Common myeloid progenitor, CD34-positive (primary cell): ENCODE measurements around the gene SLC39A13.

Source experiments
- CTCF ChIA-PET: fragments of 350-600 bp; sonication (Branson Sonifier 250); formaldehyde crosslinking; loops from one replicate; lab custom pipeline; 2021; ENCODE audit warnings: antibody characterized with exemption; lab: Charles Lee
- POLR2A ChIA-PET: fragments of 350-600 bp; sonication (Branson Sonifier 250); formaldehyde crosslinking; loops from one replicate; lab custom pipeline; 2021; ENCODE audit warnings: antibody characterized with exemption; lab: Charles Lee
- DNase-seq, 3 donors: peaks; one replicate each; pipeline versions ENCODE4 v3.0.0 to v3.0.0-alpha.2; 2013
- H3K27ac ChIP-seq, 2 experiments: 1 replicate in 1 of 2; 2 replicates in 1 of 2; pipeline ENCODE4 v1.7.0; 2013; ENCODE audit warnings: inconsistent platforms in 2 of 2, low read length in 2 of 2, mild to moderate bottlenecking in 2 of 2, low read depth in 1 of 2, moderate library complexity in 1 of 2; ENCODE audit not compliant: severe bottlenecking in 2 of 2, insufficient read depth in 1 of 2, poor library complexity in 1 of 2
- H3K27me3 ChIP-seq, 5 experiments: replicated peaks in 2 of 5; 1 replicate in 3 of 5; 2 replicates in 2 of 5; pipeline versions ENCODE4 v1.6.1 to v1.7.0; 2013; ENCODE audit warnings: low read length in 4 of 5, mild to moderate bottlenecking in 2 of 5, moderate library complexity in 2 of 5, inconsistent platforms in 1 of 5; ENCODE audit not compliant: insufficient read depth in 5 of 5, control insufficient read depth in 4 of 5
- H3K36me3 ChIP-seq, 4 experiments: 1 replicate in 2 of 4; 2 replicates in 2 of 4; pipeline versions ENCODE4 v1.6.1 to v1.7.0; 2013; ENCODE audit warnings: low read length in 3 of 4, control low read depth in 1 of 4, mild to moderate bottlenecking in 1 of 4; ENCODE audit not compliant: control insufficient read depth in 4 of 4, insufficient read depth in 4 of 4
- H3K4me1 ChIP-seq, 4 experiments: 1 replicate in 3 of 4; 2 replicates in 1 of 4; pipeline versions ENCODE4 v1.6.1 to v1.7.1; 2013; ENCODE audit warnings: low read length in 3 of 4, mild to moderate bottlenecking in 3 of 4, control low read depth in 1 of 4, inconsistent platforms in 1 of 4, moderate library complexity in 1 of 4; ENCODE audit not compliant: control insufficient read depth in 4 of 4, insufficient read depth in 4 of 4; ENCODE audit errors: control extremely low read depth in 1 of 4
- H3K4me3 ChIP-seq, 7 experiments: 1 replicate in 4 of 7; 2 replicates in 3 of 7; pipeline versions ENCODE4 v1.5.1 to v1.7.0; 2013; ENCODE audit warnings: mild to moderate bottlenecking in 7 of 7, low read length in 6 of 7, moderate library complexity in 6 of 7, inconsistent platforms in 2 of 7, low read depth in 2 of 7, control low read depth in 1 of 7; ENCODE audit not compliant: insufficient read depth in 4 of 7, control insufficient read depth in 1 of 7; ENCODE audit errors: extremely low read depth in 1 of 7
- H3K9me3 ChIP-seq, 5 experiments: 1 replicate in 4 of 5; 2 replicates in 1 of 5; pipeline versions ENCODE4 v1.6.1 to v1.7.1; 2013; ENCODE audit warnings: low read length in 4 of 5, mild to moderate bottlenecking in 2 of 5, inconsistent platforms in 1 of 5, low read depth in 1 of 5, moderate library complexity in 1 of 5; ENCODE audit not compliant: control insufficient read depth in 4 of 5, insufficient read depth in 2 of 5; ENCODE audit errors: control extremely low read depth in 1 of 5
- WGBS: methylation state at CpG from one replicate; pipeline ENCODE4 v1.1.5; 2013; ENCODE audit not compliant: insufficient coverage; 5-methylcytosine and 5-hydroxymethylcytosine counted together

The SLC39A13 gene

GRCh38 chr11:47392546-47393162 is 15.7 kb upstream of the SLC39A13 start:
- H3K27me3 ChIP-seq = no peaks in the 10 kb centered on the region
- ChIA-PET CTCF (interaction anchor here (0.8 to 13.8 kb wide), 5 partner anchors 13 to 29 kb away, joined by 3 to 138 read pairs (median 63); partner anchors contain the start of genes SLC39A13 and SPI1), POLR2A (interaction anchor here (0.6 to 5.2 kb wide), 7 partner anchors 10 to 32 kb away, joined by 3 to 68 read pairs (median 4); partner anchors contain the start of genes SLC39A13 and SPI1)
- H3K4me3 ChIP-seq = peak overlapping the region in 4 of 7 experiments; percentile 7 to 72 (median 36)
- peaks cover 0 to 6% (median 0%) of the 10 kb centered on the region in 4 experiments for H3K36me3 ChIP-seq
- H3K9me3 ChIP-seq = no peaks in the 10 kb centered on the region
- H3K4me1 ChIP-seq = peaks cover 9 to 95% (median 93%) of the 10 kb centered on the region in 4 experiments
- no peak for DNase-seq
- H3K27ac ChIP-seq = peak overlapping the region; percentile 90 to 97
- WGBS = 69% methylated on average over 9 of the region's 14 CpGs

GRCh38 chr11:47393163-47394049 is 15.0 kb upstream of the SLC39A13 start:
- Histone ChIP-seq H3K4me3 (peak overlapping the region in 6 of 7 experiments; percentile 16 to 72 (median 60)), H3K27me3 (no peaks in the 10 kb centered on the region), H3K4me1 (peaks cover 13 to 96% (median 93%) of the 10 kb centered on the region in 4 experiments), H3K9me3 (no peaks in the 10 kb centered on the region), H3K36me3 (peaks cover 0 to 6% (median 0%) of the 10 kb centered on the region in 4 experiments), H3K27ac (peak overlapping the region; percentile 90 to 97)
- 34% methylated on average over 17 of the region's 20 CpGs for WGBS
- CTCF ChIA-PET = interaction anchor here (0.8 to 13.8 kb wide), 7 partner anchors 14 to 33 kb away, joined by 3 to 138 read pairs (median 5); partner anchors contain the start of genes SLC39A13 and SPI1
- POLR2A ChIA-PET = interaction anchor here (1.0 to 5.2 kb wide), 8 partner anchors 10 to 34 kb away, joined by 3 to 68 read pairs (median 6); partner anchors contain the start of genes SLC39A13 and SPI1
- DNase-seq = peak in 2 of 3 donors; percentile 71 to 75

- POLR2A ChIA-PET = interaction anchor here (1.2 to 5.2 kb wide), 5 partner anchors 10 to 35 kb away, joined by 4 to 68 read pairs (median 8); partner anchors contain the start of gene SPI1
- Histone ChIP-seq H3K4me1 (peaks cover 13 to 97% (median 93%) of the 10 kb centered on the region in 4 experiments), H3K9me3 (no peaks in the 10 kb centered on the region), H3K27ac (peak overlapping the region; percentile 90 to 97), H3K27me3 (no peaks in the 10 kb centered on the region), H3K36me3 (peaks cover 0 to 4% (median 0%) of the 10 kb centered on the region in 4 experiments), H3K4me3 (peak overlapping the region in 6 of 7 experiments; percentile 38 to 72 (median 60))
- CTCF ChIA-PET = interaction anchor here (0.9 to 13.8 kb wide), 5 partner anchors 13 to 33 kb away, joined by 3 to 138 read pairs (median 63); partner anchors contain the start of genes SLC39A13 and SPI1
- 10% methylated on average over 7 of the region's 9 CpGs for WGBS
- no peak for DNase-seq
Observed at GRCh38 chr11:47394050-47394321, 14.4 kb upstream of the SLC39A13 start.

- no peaks in the 10 kb centered on the region for H3K27me3 ChIP-seq
- peak overlapping the region in 6 of 7 experiments; percentile 38 to 72 (median 60) for H3K4me3 ChIP-seq
- no peaks in the 10 kb centered on the region for H3K36me3 ChIP-seq
- WGBS = 5% methylated on average over 22 of the region's 39 CpGs
- DNase-seq = peak; percentile 82 to 94 (median 90)
- H3K9me3 ChIP-seq = no peaks in the 10 kb centered on the region
- POLR2A ChIA-PET = interaction anchor here (0.6 to 5.2 kb wide), 7 partner anchors 13 to 291 kb away, joined by 3 to 68 read pairs (median 6); partner anchors contain the start of gene SPI1
- H3K4me1 ChIP-seq = peaks cover 15 to 96% (median 93%) of the 10 kb centered on the region in 4 experiments
- peak overlapping the region; percentile 90 to 97 for H3K27ac ChIP-seq
- CTCF ChIA-PET = interaction anchor here (1.0 to 13.8 kb wide), 4 partner anchors 13 to 25 kb away, joined by 5 to 138 read pairs (median 100); partner anchors contain the start of genes SLC39A13 and SPI1
Observed at GRCh38 chr11:47394322-47395222, 13.8 kb upstream of the SLC39A13 start.

- peak overlapping the region in 6 of 7 experiments; percentile 23 to 72 (median 60) for H3K4me3 ChIP-seq
- WGBS = 10% methylated on average over 24 of the region's 25 CpGs
- CTCF ChIA-PET = interaction anchor here (9.4 to 13.8 kb wide), 2 partner anchors 12 to 16 kb away, joined by 136 to 138 read pairs; partner anchors contain the start of genes SLC39A13 and SPI1
- H3K27ac ChIP-seq = peak overlapping the region; percentile 90 to 97
- no peaks in the 10 kb centered on the region for H3K9me3 ChIP-seq
- POLR2A ChIA-PET = interaction anchor here (0.9 to 5.2 kb wide), 5 partner anchors 16 to 36 kb away, joined by 3 to 68 read pairs (median 8); partner anchors contain the start of gene SPI1
- H3K36me3 ChIP-seq = no peaks in the 10 kb centered on the region
- DNase-seq = peak in 1 of 3 donors; percentile 52
- peaks cover 12 to 94% (median 92%) of the 10 kb centered on the region in 4 experiments for H3K4me1 ChIP-seq
- H3K27me3 ChIP-seq = no peaks in the 10 kb centered on the region
Observed at GRCh38 chr11:47395223-47396048, 13.0 kb upstream of the SLC39A13 start.
